Measurements from ENCODE around the gene PEF1.

DNA sequence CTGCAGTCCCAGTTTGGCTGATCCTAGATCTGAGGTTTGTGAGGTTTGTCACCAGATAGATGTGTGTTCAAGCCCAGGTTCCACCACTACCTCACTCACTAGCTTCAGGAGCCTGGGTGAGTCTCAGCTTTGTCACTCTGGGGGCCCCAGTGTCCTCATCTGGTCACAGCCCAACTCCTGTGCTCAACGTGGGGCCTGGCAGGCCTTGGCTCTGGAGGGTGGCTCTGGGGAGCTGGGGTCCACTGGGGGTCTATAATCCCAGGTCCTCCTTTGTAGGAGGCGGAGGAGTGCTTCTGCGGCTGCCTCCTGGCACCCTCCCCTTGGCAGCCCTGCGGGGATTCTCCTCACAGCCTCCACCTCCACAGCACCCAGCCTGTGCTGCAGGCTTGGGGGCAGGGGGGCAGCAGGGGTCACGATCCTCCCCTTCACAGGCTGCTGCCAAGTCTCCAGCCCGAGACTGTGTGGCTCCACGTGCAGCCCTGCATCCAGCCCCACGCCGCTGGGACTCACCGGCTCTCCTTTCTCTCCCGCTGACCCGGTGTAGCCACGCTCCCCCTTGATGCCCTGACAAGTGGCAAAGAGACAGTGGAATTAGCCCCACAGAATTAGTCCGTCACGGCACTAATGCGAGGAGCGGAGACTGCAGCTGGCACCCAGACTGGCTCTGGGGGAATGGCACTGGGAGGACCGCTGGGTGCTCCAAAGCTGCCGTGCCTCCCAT is 22.5 kb upstream of the PEF1 start:
- TF ChIP-seq, protein P1, sequence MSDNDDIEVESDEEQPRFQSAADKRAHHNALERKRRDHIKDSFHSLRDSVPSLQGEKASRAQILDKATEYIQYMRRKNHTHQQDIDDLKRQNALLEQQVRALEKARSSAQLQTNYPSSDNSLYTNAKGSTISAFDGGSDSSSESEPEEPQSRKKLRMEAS (IDR thresholded peaks at IDR 0.05; ENCODE audit: insufficient read depth, insufficient read length), result no peak
- TF ChIP-seq, protein P2, sequence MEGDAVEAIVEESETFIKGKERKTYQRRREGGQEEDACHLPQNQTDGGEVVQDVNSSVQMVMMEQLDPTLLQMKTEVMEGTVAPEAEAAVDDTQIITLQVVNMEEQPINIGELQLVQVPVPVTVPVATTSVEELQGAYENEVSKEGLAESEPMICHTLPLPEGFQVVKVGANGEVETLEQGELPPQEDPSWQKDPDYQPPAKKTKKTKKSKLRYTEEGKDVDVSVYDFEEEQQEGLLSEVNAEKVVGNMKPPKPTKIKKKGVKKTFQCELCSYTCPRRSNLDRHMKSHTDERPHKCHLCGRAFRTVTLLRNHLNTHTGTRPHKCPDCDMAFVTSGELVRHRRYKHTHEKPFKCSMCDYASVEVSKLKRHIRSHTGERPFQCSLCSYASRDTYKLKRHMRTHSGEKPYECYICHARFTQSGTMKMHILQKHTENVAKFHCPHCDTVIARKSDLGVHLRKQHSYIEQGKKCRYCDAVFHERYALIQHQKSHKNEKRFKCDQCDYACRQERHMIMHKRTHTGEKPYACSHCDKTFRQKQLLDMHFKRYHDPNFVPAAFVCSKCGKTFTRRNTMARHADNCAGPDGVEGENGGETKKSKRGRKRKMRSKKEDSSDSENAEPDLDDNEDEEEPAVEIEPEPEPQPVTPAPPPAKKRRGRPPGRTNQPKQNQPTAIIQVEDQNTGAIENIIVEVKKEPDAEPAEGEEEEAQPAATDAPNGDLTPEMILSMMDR (IDR thresholded peaks at IDR 0.05; ENCODE audit: extremely low read depth in 1 of 2, insufficient read depth in 1 of 2, low read depth in 1 of 2, low read length in 2 of 2), result no peak
- TF ChIP-seq POLR2AphosphoS5 (IDR thresholded peaks at IDR 0.05; ENCODE audit: insufficient read depth, low read depth, low read length), result no peak
- no peak for TF ChIP-seq MYC (IDR thresholded peaks at IDR 0.05; ENCODE audit: low read depth, low read length)
